Thyroid gland (tissue), 4 donors: ENCODE data around the gene KIF2A. TPM values are rescaled to one million over a fixed set of nuclear protein-coding genes. Genes with fewer than 3 reads are reported as not detected.
"Not testable (repeated sequence)": the region's sequence is repeated elsewhere in the genome, so short reads cannot be mapped to it uniquely, and the experiment has no call there.

ENCODE experiments used
- DNase-seq, 2 donors: peaks; one replicate each; pipeline ENCODE4 v3.0.0-alpha.2; 2019
- H3K27ac ChIP-seq, 3 donors: fragments of 200-600 bp; sonication (generic); 1 replicate in 2 of 3; 2 replicates in 1 of 3; pipeline ENCODE4 v1.5.1; 2016 to 2019; ENCODE audit warnings: mild to moderate bottlenecking in 1 of 3, moderate library complexity in 1 of 3
- H3K27me3 ChIP-seq: fragments of 200-600 bp; sonication (generic); one replicate; pipeline ENCODE4 v1.5.1; 2019
- H3K36me3 ChIP-seq, 2 donors: fragments of 200-600 bp; sonication (generic); one replicate each; pipeline ENCODE4 v1.5.1; 2016 to 2019
- H3K4me1 ChIP-seq, 2 donors: fragments of 200-600 bp; sonication (generic); one replicate each; pipeline ENCODE4 v1.5.1; 2017 to 2019
- H3K4me3 ChIP-seq, 3 donors: fragments of 200-600 bp; sonication (generic); replicated peaks in 1 of 3; 1 replicate in 2 of 3; 2 replicates in 1 of 3; pipeline ENCODE4 v1.5.1; 2016; ENCODE audit warnings: mild to moderate bottlenecking in 1 of 3
- H3K9me3 ChIP-seq: fragments of 200-600 bp; sonication (generic); one replicate; pipeline ENCODE4 v1.5.1; 2017
- POLR2A ChIP-seq, 2 donors: fragments of 450-650 bp; IDR thresholded peaks; one replicate each; pipeline ENCODE4 v1.6.1; 2017; ENCODE audit warnings: antibody characterized with exemption in 2 of 2, mild to moderate bottlenecking in 2 of 2, moderate library complexity in 1 of 2
- WGBS, 2 donors: methylation state at CpG; one replicate each; pipeline ENCODE4 v1.1.5; 2017; 5-methylcytosine and 5-hydroxymethylcytosine counted together
- intact Hi-C: fragments of 100-400 bp; cut with DNase I; formaldehyde crosslinking; loops from one replicate; pipeline ENCODE4 v1.15.1; 2023
- total RNA-seq, 4 donors: library from RNA; depleted of rRNA; stranded (reverse); fragments of >200 nt; gene quantifications; one replicate each; pipeline ENCODE4 v1.2.3, GENCODE V29; 2016
- TF ChIP-seq, protein P1 (sequence below), 6 experiments: fragments of 200-600 bp in 3 of 6; fragments of 450-650 bp in 3 of 6; sonication (generic) in 3 of 6; IDR thresholded peaks; one replicate each; pipeline ENCODE4 v1.5.1; 2016 to 2019; ENCODE audit warnings: antibody characterized with exemption in 6 of 6, mild to moderate bottlenecking in 2 of 6, inconsistent platforms in 1 of 6, moderate library complexity in 1 of 6

KIF2A gene
- total RNA-seq, 4 donors from 2014 or later = 34.9 to 118 (median 54.8) TPM

DNA sequence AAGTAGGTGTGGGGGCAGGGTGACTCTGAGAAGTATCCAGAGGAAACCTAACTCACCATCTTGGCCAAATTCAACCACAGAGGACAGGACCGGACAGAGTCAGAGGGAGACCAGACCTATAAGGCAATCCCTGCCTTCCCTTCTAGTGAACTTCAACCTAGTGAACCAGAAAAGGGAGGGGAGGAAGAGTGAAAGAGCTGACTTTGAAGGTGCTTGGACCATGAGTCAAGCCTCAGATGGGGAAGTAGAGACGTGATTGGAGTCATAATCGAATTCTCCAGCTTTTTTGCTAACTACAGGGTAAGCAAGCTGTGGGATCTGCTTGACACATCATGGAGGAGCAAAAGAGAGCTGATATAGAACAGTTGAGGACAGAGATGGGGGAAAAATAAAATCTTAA, 18.8 kb upstream of the KIF2A start:
- intact Hi-C loops = no loop called here
- WGBS, 2 donors = 82 to 86% methylated on average over 3 of the region's 3 CpGs
- H3K4me3 ChIP-seq = no peak overlapping the region
- TF ChIP-seq POLR2A (IDR thresholded peaks at IDR 0.05) = no peak
- TF ChIP-seq, protein P1, sequence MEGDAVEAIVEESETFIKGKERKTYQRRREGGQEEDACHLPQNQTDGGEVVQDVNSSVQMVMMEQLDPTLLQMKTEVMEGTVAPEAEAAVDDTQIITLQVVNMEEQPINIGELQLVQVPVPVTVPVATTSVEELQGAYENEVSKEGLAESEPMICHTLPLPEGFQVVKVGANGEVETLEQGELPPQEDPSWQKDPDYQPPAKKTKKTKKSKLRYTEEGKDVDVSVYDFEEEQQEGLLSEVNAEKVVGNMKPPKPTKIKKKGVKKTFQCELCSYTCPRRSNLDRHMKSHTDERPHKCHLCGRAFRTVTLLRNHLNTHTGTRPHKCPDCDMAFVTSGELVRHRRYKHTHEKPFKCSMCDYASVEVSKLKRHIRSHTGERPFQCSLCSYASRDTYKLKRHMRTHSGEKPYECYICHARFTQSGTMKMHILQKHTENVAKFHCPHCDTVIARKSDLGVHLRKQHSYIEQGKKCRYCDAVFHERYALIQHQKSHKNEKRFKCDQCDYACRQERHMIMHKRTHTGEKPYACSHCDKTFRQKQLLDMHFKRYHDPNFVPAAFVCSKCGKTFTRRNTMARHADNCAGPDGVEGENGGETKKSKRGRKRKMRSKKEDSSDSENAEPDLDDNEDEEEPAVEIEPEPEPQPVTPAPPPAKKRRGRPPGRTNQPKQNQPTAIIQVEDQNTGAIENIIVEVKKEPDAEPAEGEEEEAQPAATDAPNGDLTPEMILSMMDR (IDR thresholded peaks at IDR 0.05) = no peak
- H3K27ac ChIP-seq = no peak overlapping the region
- no peaks in the 10 kb centered on the region for H3K27me3 ChIP-seq
- H3K4me1 ChIP-seq = no peaks in the 10 kb centered on the region
- H3K36me3 ChIP-seq = no peaks in the 10 kb centered on the region
- no peaks in the 10 kb centered on the region for H3K9me3 ChIP-seq
- no peak for DNase-seq

GRCh38 chr5:62288118-62288517, 17.9 kb upstream of the KIF2A start:
- 100% methylated on average over 1 of the region's 1 CpG for WGBS, 2 donors
- no peak overlapping the region for H3K27ac ChIP-seq

DNA sequence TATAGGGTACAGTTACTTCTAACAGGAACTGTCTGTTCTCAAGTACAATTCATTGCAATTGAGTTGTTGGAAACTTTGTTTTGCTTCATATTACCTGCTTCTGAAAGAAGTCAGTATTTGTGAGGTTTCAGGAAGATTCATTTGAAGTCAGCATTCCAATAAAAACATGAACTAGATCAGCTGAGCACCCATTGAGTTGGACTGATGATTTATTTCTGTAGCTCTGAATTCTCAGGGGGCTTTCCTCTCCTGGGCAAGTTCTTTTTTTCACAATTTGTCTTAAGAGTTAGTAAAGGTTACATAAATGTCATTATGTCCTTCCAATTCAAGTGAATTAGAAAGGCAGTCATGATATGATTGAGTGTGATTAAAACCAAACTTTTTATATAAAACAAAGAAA, 16.2 kb upstream of the KIF2A start:
- H3K9me3 ChIP-seq = no peaks in the 10 kb centered on the region
- TF ChIP-seq POLR2A (IDR thresholded peaks at IDR 0.05) = no peak
- TF ChIP-seq, protein P1 (IDR thresholded peaks at IDR 0.05) = no peak
- DNase-seq = no peak

More at GRCh38 chr5:62288118-62288517, 17.9 kb upstream of the KIF2A start:
- H3K36me3 ChIP-seq = no peaks in the 10 kb centered on the region
- H3K4me3 ChIP-seq = no peak overlapping the region
- no peak for DNase-seq
- no peaks in the 10 kb centered on the region for H3K4me1 ChIP-seq
- H3K9me3 ChIP-seq = no peaks in the 10 kb centered on the region
- H3K27me3 ChIP-seq = no peaks in the 10 kb centered on the region
- no peak for TF ChIP-seq POLR2A (IDR thresholded peaks at IDR 0.05)
- TF ChIP-seq, protein P1 (IDR thresholded peaks at IDR 0.05) = no peak
- intact Hi-C loops = no loop called here

GRCh38 chr5:62291829-62292228, 14.2 kb upstream of the KIF2A start:
- WGBS, 2 donors = 81 to 95% methylated on average over 6 to 11 of the region's 11 CpGs
- H3K27me3 ChIP-seq, H3K4me1 ChIP-seq, H3K9me3 ChIP-seq, H3K36me3 ChIP-seq, H3K4me3 ChIP-seq, H3K27ac ChIP-seq, intact Hi-C loops: not testable (repeated sequence)
- DNase-seq = peak in 1 of 2 donors; percentile 7

More for the DNA sequence above, 16.2 kb upstream of the KIF2A start:
- Histone ChIP-seq H3K4me3 (no peak overlapping the region), H3K36me3 (no peaks in the 10 kb centered on the region), H3K27me3 (no peaks in the 10 kb centered on the region), H3K27ac (no peak overlapping the region), H3K4me1 (no peaks in the 10 kb centered on the region)
- intact Hi-C loops = no loop called here

- intact Hi-C loops = no loop called here
- H3K27me3 ChIP-seq = no peaks in the 10 kb centered on the region
- WGBS, 2 donors = 64 to 81% methylated on average over 2 of the region's 2 CpGs
- no peaks in the 10 kb centered on the region for H3K9me3 ChIP-seq
- TF ChIP-seq, protein P1 (IDR thresholded peaks at IDR 0.05) = no peak
- TF ChIP-seq POLR2A (IDR thresholded peaks at IDR 0.05) = no peak
- H3K4me3 ChIP-seq = no peak overlapping the region
- no peaks in the 10 kb centered on the region for H3K36me3 ChIP-seq
- DNase-seq = no peak
- H3K27ac ChIP-seq = no peak overlapping the region
- H3K4me1 ChIP-seq = no peaks in the 10 kb centered on the region
Observed at GRCh38 chr5:62296998-62297397, 9.0 kb upstream of the KIF2A start.

- no peak for DNase-seq
- no peaks in the 10 kb centered on the region for H3K4me1 ChIP-seq
- TF ChIP-seq POLR2A (IDR thresholded peaks at IDR 0.05) = no peak
- TF ChIP-seq, protein P1 (IDR thresholded peaks at IDR 0.05) = no peak
- H3K27ac ChIP-seq = no peak overlapping the region
- 88 to 91% methylated on average over 3 of the region's 3 CpGs for WGBS, 2 donors
- H3K36me3 ChIP-seq = no peaks in the 10 kb centered on the region
- intact Hi-C loops = no loop called here
- H3K4me3 ChIP-seq = no peak overlapping the region
- H3K27me3 ChIP-seq = no peaks in the 10 kb centered on the region
- H3K9me3 ChIP-seq = no peaks in the 10 kb centered on the region
Observed at GRCh38 chr5:62298118-62298517, 7.9 kb upstream of the KIF2A start.
